VCaP (cell line): ENCODE measurements around the gene ABCB10.
A peak's percentile ranks its signal among the peaks of the same experiment; 100 is the strongest.

Source experiments
- H3K27ac ChIP-seq: fragments of 450-650 bp; 2 replicates; pipeline ENCODE4 v1.5.1; 2017
- TF ChIP-seq, protein P1 (sequence below): fragments of 450-650 bp; conservative IDR thresholded peaks from 2 replicates; pipeline ENCODE4 v1.5.1; 2017; ENCODE audit warnings: mild to moderate bottlenecking, moderate library complexity

The ABCB10 gene

DNA sequence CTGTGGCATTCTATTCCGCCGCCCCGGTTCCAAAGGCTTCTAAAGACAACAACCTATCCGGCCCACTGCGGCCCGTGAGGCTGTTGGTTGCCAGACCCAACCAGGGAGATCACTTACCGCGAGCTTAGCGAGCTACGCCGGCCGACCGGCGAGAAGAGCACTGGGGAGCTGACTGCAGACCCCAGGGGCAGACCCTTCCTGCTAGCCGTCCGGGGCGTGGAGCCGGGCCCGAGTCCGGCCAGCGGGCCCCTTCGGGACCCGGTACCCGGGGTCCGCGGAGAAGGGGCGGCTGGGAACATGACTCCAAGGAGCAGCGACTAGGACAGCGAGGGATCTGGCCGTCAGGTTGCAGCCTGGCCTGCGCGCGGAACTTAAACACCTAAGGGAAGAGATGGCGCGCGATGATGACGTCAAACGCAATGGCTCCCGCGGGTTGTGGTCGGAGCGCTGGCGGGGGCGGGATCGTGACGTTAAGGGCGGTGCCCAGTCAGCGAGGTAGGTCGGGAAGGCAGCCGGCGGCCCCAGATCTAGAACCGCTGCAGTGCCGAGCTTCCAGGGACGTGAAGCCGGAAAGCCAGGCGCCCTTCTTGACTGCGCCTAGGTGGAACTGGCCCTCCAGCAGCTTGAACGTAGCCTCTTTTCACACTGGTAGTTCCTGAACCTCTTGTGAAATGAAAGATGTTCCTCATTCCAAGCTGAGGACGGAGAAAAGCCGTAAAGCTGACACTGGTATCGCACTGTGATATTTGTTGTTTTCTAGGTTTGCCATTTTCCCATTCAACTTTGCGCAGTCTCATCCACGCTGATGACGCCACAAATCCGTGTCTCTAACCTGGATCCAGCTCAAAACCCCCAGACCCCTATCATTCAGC, 50.3 kb downstream of the ABCB10 start, which contains the start of gene NUP133:
NUP133 (minus strand) TSS at position 391 of the 872 bp plus-strand sequence; CDS start at position 299, 92 bp downstream.
- peak within 1 kb of the TSS; percentile 88 for H3K27ac ChIP-seq

GRCh38 chr1:229507502-229507901, 51.0 kb downstream of the ABCB10 start:
- H3K27ac ChIP-seq, result peak overlapping the region; percentile 88

More for the DNA sequence above, 50.3 kb downstream of the ABCB10 start, which contains the start of gene NUP133:
- TF ChIP-seq, protein P1, sequence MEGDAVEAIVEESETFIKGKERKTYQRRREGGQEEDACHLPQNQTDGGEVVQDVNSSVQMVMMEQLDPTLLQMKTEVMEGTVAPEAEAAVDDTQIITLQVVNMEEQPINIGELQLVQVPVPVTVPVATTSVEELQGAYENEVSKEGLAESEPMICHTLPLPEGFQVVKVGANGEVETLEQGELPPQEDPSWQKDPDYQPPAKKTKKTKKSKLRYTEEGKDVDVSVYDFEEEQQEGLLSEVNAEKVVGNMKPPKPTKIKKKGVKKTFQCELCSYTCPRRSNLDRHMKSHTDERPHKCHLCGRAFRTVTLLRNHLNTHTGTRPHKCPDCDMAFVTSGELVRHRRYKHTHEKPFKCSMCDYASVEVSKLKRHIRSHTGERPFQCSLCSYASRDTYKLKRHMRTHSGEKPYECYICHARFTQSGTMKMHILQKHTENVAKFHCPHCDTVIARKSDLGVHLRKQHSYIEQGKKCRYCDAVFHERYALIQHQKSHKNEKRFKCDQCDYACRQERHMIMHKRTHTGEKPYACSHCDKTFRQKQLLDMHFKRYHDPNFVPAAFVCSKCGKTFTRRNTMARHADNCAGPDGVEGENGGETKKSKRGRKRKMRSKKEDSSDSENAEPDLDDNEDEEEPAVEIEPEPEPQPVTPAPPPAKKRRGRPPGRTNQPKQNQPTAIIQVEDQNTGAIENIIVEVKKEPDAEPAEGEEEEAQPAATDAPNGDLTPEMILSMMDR, result no peak

DNA sequence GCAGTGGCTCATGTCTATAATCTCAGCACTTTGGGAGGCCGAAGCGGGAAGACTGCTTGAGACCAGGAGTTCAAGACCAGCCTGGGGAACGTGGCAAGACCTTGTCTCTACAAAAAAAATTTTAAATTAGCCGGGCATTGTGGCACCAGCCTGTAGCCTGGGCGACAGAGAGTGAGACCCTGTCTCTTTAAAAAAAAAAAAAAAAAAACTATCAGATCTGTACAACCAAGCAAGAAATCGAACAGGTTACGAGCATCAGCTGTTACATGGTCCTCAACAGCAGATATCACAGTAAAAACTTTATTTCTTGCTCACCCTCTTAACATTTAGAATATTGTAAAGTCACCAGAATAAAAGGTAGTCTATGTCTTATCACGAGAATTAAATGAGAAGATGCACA, 51.9 kb downstream of the ABCB10 start:
- TF ChIP-seq, protein P1, result no peak
- H3K27ac ChIP-seq, result no peak overlapping the region

More at GRCh38 chr1:229507502-229507901, 51.0 kb downstream of the ABCB10 start:
- TF ChIP-seq, protein P1, result no peak

DNA sequence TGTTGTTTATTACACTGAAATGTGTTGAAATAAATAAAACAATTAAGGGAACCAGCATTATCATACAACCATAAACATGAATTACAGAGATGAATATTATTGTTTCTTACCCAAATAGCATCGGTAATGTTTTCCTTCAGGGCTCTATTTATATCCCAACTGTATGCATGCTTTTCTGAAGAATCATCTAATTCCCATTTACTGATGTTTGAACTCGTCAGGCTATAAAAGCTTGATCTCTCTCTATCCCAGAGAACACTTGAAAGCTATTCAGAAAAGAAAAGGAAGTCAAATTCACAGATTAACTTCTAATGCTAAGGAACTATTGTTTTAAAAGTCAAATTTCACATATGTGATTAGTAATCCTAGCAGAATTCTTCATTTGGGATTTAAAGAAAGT, 62.7 kb downstream of the ABCB10 start:
- TF ChIP-seq, protein P1, result no peak
- no peak overlapping the region for H3K27ac ChIP-seq

DNA sequence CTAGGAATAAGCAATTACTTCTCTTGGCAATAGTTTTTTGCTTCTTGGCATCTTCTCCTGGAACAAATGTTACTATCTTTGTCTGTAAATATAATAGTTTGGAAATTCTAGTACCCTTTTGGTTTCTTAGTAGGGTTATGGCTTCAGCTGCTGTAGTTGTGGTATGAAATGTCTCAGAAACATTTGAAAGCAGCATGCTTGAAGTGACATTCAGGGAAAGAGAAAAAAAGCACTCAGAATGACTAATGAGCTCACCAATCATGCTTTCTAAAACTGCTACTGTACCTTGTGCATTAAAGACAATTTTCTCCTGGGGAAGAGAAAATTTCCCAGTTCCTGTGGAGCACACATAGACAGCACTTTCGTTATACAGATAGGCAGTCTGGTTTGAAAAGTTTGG, 71.3 kb downstream of the ABCB10 start:
- H3K27ac ChIP-seq, result no peak overlapping the region
- TF ChIP-seq, protein P1, result no peak

- peak overlapping the region; percentile 10; the same call in 1 of the 2 replicates for H3K27ac ChIP-seq
- TF ChIP-seq, protein P1, result no peak
Observed at GRCh38 chr1:229485318-229485717, 73.2 kb downstream of the ABCB10 start.

DNA sequence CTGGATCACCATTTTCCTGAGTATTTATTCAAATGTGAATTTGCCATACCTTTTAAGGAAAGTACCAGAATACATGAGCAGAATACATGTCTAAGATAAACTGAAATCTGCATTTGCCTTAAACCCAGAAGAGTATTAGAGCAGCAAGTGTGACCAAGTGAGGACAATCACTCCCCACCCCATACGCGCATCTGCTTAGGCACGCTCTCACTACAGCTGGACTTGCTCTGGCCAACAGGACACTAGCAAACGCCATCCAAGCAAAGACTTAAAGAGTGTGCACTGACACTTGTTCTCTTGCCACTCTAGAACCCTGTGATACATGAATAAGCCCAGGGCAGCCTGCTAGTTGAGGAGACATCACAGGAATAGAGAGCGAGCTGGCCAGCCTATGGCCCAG, 76.0 kb downstream of the ABCB10 start:
- TF ChIP-seq, protein P1, result no peak
- no peak overlapping the region for H3K27ac ChIP-seq
